ENCODE data around the gene GMCL2.

DNA sequence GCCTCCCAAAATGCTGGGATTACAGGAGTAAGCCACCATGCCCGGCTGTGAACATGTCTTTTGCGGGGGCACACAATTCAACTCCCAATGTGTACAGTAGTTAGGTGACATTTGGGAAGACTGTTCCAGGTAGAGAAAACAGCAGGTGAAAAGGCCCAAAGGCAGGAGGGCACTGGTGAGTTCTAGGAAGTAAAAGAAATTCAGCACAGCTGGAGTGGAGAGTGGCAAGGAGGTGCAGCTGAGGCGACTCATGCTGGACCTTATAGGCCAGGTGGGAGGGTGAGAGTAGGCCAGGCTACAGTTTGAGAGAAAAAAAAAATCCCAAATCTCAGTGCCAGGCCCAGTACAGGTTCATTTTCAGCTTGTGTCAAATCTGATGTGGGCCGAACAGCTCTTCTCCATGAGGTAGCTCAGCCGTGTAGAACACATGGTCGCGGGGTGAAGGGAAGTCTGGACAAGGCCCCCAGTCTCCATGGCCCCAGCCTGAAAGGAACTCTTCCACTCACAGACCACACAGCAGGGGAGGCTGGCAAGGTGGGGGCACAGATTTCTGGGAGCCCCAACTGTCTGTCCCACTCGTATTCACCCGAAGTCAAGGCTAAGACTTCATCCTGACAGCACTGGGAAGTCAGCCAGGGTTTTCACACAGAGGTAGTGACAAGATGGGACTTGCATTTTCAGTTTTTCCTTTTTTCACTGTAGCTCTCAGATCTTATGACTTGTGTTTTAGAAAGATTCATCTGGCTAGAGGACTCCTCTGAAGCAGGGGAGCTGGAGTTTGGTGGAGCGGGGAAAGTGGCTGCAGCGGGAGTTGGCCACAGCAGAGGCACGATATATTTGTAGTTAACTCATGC lies 12.6 kb upstream of the GMCL2 start:
- TF ChIP-seq, protein P1, sequence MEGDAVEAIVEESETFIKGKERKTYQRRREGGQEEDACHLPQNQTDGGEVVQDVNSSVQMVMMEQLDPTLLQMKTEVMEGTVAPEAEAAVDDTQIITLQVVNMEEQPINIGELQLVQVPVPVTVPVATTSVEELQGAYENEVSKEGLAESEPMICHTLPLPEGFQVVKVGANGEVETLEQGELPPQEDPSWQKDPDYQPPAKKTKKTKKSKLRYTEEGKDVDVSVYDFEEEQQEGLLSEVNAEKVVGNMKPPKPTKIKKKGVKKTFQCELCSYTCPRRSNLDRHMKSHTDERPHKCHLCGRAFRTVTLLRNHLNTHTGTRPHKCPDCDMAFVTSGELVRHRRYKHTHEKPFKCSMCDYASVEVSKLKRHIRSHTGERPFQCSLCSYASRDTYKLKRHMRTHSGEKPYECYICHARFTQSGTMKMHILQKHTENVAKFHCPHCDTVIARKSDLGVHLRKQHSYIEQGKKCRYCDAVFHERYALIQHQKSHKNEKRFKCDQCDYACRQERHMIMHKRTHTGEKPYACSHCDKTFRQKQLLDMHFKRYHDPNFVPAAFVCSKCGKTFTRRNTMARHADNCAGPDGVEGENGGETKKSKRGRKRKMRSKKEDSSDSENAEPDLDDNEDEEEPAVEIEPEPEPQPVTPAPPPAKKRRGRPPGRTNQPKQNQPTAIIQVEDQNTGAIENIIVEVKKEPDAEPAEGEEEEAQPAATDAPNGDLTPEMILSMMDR (IDR thresholded peaks at IDR 0.05): no peak
- TF ChIP-seq TEAD1 (CRISPR knock-in tag; IDR thresholded peaks at IDR 0.05) (no peak), CREB1 (CRISPR knock-in tag; IDR thresholded peaks at IDR 0.05) (no peak), IRF2 (CRISPR knock-in tag; IDR thresholded peaks at IDR 0.05; ENCODE audit: borderline replicate concordance, low read depth) (no peak), ZNF263 (CRISPR knock-in tag; IDR thresholded peaks at IDR 0.05; ENCODE audit: low read depth) (no peak), ZBTB21 (CRISPR knock-in tag; IDR thresholded peaks at IDR 0.05; ENCODE audit: borderline replicate concordance) (no peak)
- TF ChIP-seq, protein P2, sequence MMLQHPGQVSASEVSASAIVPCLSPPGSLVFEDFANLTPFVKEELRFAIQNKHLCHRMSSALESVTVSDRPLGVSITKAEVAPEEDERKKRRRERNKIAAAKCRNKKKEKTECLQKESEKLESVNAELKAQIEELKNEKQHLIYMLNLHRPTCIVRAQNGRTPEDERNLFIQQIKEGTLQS (CRISPR knock-in tag; conservative IDR thresholded peaks at IDR 0.05): no peak
- TF ChIP-seq, protein P3, sequence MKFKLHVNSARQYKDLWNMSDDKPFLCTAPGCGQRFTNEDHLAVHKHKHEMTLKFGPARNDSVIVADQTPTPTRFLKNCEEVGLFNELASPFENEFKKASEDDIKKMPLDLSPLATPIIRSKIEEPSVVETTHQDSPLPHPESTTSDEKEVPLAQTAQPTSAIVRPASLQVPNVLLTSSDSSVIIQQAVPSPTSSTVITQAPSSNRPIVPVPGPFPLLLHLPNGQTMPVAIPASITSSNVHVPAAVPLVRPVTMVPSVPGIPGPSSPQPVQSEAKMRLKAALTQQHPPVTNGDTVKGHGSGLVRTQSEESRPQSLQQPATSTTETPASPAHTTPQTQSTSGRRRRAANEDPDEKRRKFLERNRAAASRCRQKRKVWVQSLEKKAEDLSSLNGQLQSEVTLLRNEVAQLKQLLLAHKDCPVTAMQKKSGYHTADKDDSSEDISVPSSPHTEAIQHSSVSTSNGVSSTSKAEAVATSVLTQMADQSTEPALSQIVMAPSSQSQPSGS (CRISPR knock-in tag; IDR thresholded peaks at IDR 0.05; ENCODE audit: borderline replicate concordance, low read depth): no peak
- TF ChIP-seq, protein P4, sequence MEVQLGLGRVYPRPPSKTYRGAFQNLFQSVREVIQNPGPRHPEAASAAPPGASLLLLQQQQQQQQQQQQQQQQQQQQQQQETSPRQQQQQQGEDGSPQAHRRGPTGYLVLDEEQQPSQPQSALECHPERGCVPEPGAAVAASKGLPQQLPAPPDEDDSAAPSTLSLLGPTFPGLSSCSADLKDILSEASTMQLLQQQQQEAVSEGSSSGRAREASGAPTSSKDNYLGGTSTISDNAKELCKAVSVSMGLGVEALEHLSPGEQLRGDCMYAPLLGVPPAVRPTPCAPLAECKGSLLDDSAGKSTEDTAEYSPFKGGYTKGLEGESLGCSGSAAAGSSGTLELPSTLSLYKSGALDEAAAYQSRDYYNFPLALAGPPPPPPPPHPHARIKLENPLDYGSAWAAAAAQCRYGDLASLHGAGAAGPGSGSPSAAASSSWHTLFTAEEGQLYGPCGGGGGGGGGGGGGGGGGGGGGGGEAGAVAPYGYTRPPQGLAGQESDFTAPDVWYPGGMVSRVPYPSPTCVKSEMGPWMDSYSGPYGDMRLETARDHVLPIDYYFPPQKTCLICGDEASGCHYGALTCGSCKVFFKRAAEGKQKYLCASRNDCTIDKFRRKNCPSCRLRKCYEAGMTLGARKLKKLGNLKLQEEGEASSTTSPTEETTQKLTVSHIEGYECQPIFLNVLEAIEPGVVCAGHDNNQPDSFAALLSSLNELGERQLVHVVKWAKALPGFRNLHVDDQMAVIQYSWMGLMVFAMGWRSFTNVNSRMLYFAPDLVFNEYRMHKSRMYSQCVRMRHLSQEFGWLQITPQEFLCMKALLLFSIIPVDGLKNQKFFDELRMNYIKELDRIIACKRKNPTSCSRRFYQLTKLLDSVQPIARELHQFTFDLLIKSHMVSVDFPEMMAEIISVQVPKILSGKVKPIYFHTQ (CRISPR knock-in tag; IDR thresholded peaks at IDR 0.05): no peak

Data from WTC11 (cell line).